Stomach smooth muscle (tissue), 2 donors: Measurements from ENCODE around the gene OPTN.

ENCODE experiments used
- H3K27ac ChIP-seq: one replicate; pipeline ENCODE4 v1.7.0; 2013; ENCODE audit warnings: mild to moderate bottlenecking, low read length, inconsistent platforms
- H3K27me3 ChIP-seq, 2 donors: one replicate each; pipeline ENCODE4 v1.7.0; 2013; ENCODE audit warnings: low read length in 2 of 2; ENCODE audit not compliant: insufficient read depth in 2 of 2, control insufficient read depth in 1 of 2
- H3K36me3 ChIP-seq, 2 donors: one replicate each; pipeline ENCODE4 v1.7.0; 2013; ENCODE audit warnings: low read length in 2 of 2; ENCODE audit not compliant: control insufficient read depth in 2 of 2, insufficient read depth in 2 of 2
- H3K4me1 ChIP-seq: one replicate; pipeline ENCODE4 v1.7.0; 2013; ENCODE audit warnings: low read length; ENCODE audit not compliant: control insufficient read depth, insufficient read depth
- H3K4me3 ChIP-seq, 2 donors: one replicate each; pipeline ENCODE4 v1.7.0; 2013; ENCODE audit warnings: low read length in 2 of 2
- H3K9ac ChIP-seq, 2 donors: one replicate each; pipeline ENCODE4 v1.7.0; 2013; ENCODE audit warnings: low read length in 2 of 2, mild to moderate bottlenecking in 1 of 2
- H3K9me3 ChIP-seq, 2 donors: one replicate each; pipeline ENCODE4 v1.7.0; 2013; ENCODE audit warnings: low read length in 2 of 2; ENCODE audit not compliant: control insufficient read depth in 2 of 2
- donor health status: healthy.
- donor health status: Pancreatic carcinoma.

The OPTN gene

GRCh38 chr10:13183625-13184024 lies 83.7 kb downstream of the OPTN start:
- peaks cover 5% of the 10 kb centered on the region for H3K4me1 ChIP-seq
- no peaks in the 10 kb centered on the region for H3K27me3 ChIP-seq
- no peaks in the 10 kb centered on the region for H3K36me3 ChIP-seq
- H3K4me3 ChIP-seq = no peak overlapping the region
- no peak overlapping the region for H3K27ac ChIP-seq
- H3K9me3 ChIP-seq = no peaks in the 10 kb centered on the region
- no peak overlapping the region for H3K9ac ChIP-seq

- no peak overlapping the region for H3K4me3 ChIP-seq
- H3K27me3 ChIP-seq = no peaks in the 10 kb centered on the region
- H3K9me3 ChIP-seq = no peaks in the 10 kb centered on the region
- peaks cover 5% of the 10 kb centered on the region for H3K4me1 ChIP-seq
- no peaks in the 10 kb centered on the region for H3K36me3 ChIP-seq
- no peak overlapping the region for H3K27ac ChIP-seq
- no peak overlapping the region for H3K9ac ChIP-seq
These were observed 84.3 kb downstream of the OPTN start for GRCh38 chr10:13184276-13184675.

GRCh38 chr10:13184730-13185514 lies 85.0 kb downstream of the OPTN start:
- H3K9ac ChIP-seq = no peak overlapping the region
- H3K27ac ChIP-seq = no peak overlapping the region
- no peaks in the 10 kb centered on the region for H3K27me3 ChIP-seq
- H3K36me3 ChIP-seq = no peaks in the 10 kb centered on the region
- peaks cover 5% of the 10 kb centered on the region for H3K4me1 ChIP-seq
- H3K4me3 ChIP-seq = no peak overlapping the region
- no peaks in the 10 kb centered on the region for H3K9me3 ChIP-seq

- Histone ChIP-seq H3K4me3 (no peak overlapping the region), H3K9ac (no peak overlapping the region), H3K27ac (no peak overlapping the region), H3K4me1 (peaks cover 5% of the 10 kb centered on the region), H3K27me3 (no peaks in the 10 kb centered on the region), H3K9me3 (no peaks in the 10 kb centered on the region), H3K36me3 (no peaks in the 10 kb centered on the region)
These were observed 87.2 kb downstream of the OPTN start for GRCh38 chr10:13187135-13187534.
